ENCODE results near the gene UCKL1.

UCKL1 gene

GRCh38 chr20:63929071-63929470 is 27.1 kb downstream of the UCKL1 start:
- no peak for DNase-seq

- no peak for DNase-seq
These were observed 29.9 kb downstream of the UCKL1 start for GRCh38 chr20:63926298-63926697.

GRCh38 chr20:63924241-63924640 is 32.0 kb downstream of the UCKL1 start:
- DNase-seq: no peak

DNA sequence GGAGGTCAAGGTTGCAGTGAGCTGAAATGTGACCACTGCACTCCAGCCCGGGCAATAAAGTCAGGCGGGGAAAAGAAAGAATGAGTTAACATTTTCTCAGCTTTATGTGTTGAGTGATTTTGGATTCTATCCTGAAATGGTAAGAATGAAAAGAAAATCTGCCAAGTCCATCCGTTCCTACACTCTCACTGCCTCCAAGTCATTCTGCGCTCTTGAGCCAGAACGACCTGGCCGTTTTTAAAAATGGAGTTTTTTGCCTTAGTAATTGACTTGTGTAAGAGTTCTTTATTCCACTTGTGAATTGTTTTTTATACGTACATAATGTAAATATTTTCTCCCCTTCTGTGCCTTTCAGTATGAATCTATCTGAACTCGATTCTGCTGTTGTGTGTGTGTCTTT is 32.6 kb downstream of the UCKL1 start:
- DNase-seq: no peak

DNA sequence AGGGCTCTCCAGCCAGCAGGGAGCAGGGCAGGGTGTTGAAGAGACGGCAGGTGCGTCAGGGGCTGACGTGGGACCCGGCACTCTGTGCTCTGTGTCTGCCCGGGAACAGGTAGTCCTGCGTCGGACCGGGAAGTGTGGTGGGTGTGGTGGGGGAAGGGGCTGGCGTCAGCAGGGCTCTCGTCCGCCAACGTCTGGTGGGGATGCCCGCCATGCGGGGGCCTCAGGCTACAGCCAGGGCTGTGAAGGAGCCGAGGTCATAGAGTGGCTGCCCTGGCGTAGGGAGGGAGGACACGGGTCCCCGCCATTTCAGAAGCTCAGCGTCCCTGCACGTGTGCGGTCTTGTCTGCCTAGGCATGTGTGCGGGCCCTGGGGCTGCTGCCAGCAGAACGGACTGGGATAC is 36.0 kb downstream of the UCKL1 start:
- no peak for DNase-seq

- peak in 3 of 56 donors; percentile 10 to 27 (median 18) for DNase-seq
These were observed 37.1 kb downstream of the UCKL1 start for GRCh38 chr20:63919130-63919529.

DNA sequence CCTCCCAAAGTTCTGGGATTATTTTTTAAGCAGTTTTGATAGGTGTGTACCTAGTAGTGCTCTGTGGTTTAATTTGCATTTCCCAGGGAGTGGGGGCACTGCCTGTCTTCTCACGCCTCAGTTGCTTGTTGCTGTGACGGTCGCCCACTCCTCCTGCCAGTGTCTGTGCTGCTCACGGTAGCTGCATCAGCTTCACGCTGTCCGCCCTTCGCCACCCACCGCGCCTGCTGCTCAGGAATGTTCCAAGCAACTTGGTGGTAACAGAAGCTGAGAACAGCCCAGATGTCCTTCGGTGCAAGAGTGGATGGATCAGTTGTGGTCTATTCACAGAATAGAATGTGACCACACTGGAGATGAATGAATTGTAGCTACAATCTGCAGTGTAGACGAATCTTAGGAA is 38.4 kb downstream of the UCKL1 start:
- peak in 29 of 56 donors; percentile 8 to 84 (median 37) for DNase-seq

- peak in 1 of 56 donors; percentile 10 for DNase-seq
These were observed 39.8 kb downstream of the UCKL1 start for GRCh38 chr20:63916371-63916939.

- DNase-seq: peak in 38 of 56 donors; percentile 4 to 80 (median 40)
These were observed 40.7 kb downstream of the UCKL1 start for GRCh38 chr20:63915471-63915870.

DNA sequence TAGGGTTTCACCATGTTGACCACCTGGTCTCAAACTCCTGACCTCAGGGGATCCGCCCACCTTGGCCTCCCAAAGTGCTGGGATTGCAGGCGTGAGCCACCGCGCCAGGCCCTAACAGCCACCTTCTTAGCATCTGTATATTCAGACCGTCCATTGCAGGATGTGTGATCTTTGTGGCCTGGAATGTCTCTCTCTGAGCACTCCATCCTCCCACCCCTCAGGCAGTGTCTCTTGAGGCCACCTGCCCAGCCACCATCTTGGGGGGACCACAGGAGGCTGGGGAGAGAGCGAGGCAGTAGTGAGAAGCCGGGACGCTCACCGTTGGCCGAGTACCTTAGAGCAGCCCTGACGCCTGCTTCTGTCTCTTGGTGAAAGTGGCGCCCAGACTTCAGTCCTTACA is 42.4 kb downstream of the UCKL1 start:
- DNase-seq: no peak

DNA sequence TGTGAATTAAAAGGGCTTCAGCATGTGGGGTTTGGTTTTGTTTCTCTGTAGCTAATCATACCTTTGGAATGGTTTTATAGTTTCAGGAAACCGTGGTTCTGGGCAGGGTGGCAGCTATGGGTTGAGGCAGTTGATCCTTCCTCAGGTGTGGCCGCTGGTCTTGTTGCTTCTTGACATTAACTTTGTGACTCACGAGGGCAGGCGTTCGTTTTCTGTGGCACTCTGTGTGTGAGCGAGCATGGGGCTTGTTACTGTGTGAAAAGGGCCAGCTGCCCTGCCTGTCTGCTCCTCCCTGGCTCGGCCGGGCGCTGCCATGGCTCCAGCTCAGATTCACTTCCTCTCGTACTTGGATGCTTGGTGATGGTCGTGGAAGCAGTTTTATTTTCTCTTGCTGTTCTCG is 45.0 kb downstream of the UCKL1 start:
- DNase-seq: peak in 30 of 56 donors; percentile 2 to 69 (median 18)

- DNase-seq: no peak
These were observed 48.1 kb downstream of the UCKL1 start for GRCh38 chr20:63908008-63908682.

- no peak for DNase-seq
These were observed 52.2 kb downstream of the UCKL1 start for GRCh38 chr20:63903796-63904561.

DNA sequence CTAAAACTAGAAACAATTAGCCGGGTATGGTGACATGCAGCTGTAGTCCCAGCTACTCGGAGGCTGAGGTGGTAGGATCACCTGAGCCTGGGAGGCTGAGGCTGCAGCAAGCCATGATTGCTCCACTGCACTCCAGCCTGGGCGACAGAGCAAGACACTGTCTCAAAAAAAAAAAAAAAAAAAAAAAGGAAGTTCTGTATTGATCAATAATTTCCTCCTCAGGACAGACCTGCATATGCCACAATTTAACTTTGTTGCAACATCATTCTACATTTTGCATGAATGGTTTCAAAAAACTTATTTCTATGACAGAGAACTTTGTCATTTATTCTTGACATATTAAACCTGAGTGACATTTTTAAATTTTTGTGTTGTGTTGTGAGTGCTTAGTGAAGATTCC is 55.8 kb downstream of the UCKL1 start:
- DNase-seq: no peak

GRCh38 chr20:63898882-63899558 is 57.2 kb downstream of the UCKL1 start:
- no peak for DNase-seq

DNA sequence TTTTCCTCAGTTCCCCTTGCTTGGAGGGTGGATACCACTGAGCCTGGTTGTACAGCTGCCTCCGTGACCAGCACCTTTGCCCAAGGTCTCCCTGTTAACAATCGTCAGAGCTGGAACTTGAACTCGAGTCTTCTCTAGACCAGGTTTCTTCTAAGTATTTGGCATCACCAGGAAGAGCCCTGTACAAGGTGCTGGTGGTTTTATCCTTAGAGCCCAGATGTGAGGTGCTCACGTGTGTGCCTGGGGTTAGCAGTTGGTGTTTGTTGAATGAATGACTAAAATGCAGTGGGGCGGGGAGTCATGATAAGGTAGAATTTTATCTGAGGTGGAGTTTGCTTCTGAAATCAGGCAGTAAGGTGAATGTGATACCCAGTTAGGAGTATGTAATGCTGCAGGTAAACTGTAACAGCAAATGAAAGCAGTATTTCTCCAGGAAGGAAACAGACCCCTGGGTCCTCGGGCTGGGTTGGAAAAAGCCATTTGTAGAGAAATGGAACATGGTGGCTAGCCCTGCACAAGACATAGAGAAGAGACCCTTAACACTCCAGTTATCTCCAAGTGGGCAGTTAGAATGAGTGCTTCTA is 58.1 kb downstream of the UCKL1 start:
- no peak for DNase-seq

- peak in 25 of 56 donors; percentile 4 to 57 (median 22) for DNase-seq
These were observed 59.7 kb downstream of the UCKL1 start for GRCh38 chr20:63896264-63897105.

GRCh38 chr20:63895952-63896263 is 60.3 kb downstream of the UCKL1 start:
- no peak for DNase-seq

DNA sequence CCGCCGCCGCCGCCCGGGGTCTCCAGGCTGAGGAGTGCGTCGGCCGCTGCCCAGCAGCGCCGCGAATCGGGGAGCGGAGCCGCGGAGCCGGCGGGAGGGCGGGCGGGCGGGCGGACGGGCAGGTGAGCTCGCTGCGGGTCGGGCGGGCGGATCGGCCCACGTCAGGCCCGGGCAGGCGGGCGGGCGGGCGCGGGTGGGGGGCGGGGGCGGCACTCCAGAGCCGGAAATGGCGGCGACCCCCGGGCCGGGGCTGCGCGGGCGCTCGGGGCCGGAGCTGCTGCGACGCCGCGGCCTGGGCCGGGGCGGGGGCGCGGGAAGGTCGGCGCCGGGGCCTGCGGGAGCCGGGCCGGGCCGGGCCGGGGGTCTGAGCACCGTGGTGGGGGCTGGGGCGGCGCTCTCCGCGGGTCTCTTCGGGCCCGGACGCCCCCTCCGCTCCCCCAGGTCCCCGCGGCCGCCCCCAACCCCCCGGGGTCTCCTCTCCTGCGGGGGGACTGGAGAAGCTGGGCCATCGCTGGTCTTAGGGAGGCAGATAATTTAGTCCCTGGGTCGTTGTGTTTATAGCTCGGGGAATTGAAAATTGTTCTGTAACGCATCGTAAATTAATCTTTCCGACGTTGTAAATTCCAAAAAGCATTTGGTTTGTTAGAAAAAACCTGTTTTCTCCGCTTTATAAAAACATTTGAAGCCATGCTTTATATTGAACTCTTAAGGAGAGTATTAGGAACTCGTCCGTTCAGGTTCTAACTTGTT is 60.8 kb downstream of the UCKL1 start:
- no peak for DNase-seq

Data from nucleus accumbens (tissue), 56 donors.